Testis (tissue), 2 donors: ENCODE measurements around the gene INPP5F.

Experiments used
- CTCF ChIP-seq, 3 experiments: fragments of 450-650 bp in 2 of 3; fragments of 200-600 bp in 1 of 3; sonication (generic) in 1 of 3; IDR thresholded peaks; one replicate each; pipeline ENCODE4 v1.5.1; 2016 to 2019; ENCODE audit warnings: antibody characterized with exemption in 3 of 3, mild to moderate bottlenecking in 2 of 3, moderate library complexity in 1 of 3
- POLR2A ChIP-seq: fragments of 450-650 bp; IDR thresholded peaks from one replicate; pipeline ENCODE4 v1.6.1; 2017; ENCODE audit warnings: antibody characterized with exemption, mild to moderate bottlenecking, moderate library complexity

GRCh38 chr10:119821182-119821581, 95.3 kb downstream of the INPP5F start:
- TF ChIP-seq CTCF (IDR thresholded peaks at IDR 0.05) (no peak), POLR2A (no peak)
